OCI-LY7 (cell line): ENCODE measurements around the gene ZBTB21. TPM values are rescaled to one million over a fixed set of nuclear protein-coding genes. Genes with fewer than 3 reads are reported as not detected.

Experiments used
- BruUV-seq: library from RNA; stranded (reverse); fragments of 400-500 nt; replicated peaks from 2 replicates; lab custom pipeline; 2021; lab: Mats Ljungman, UMichigan
- CTCF ChIA-PET: fragments of 300-600 bp; sonication (Branson Sonifier 250); formaldehyde crosslinking; loops from one replicate; lab custom pipeline; 2022; ENCODE audit warnings: antibody characterized with exemption; ENCODE audit not compliant: unreplicated experiment; lab: Charles Lee
- POLR2A ChIA-PET: fragments of 300-600 bp; sonication (Branson Sonifier 250); formaldehyde crosslinking; loops from one replicate; lab custom pipeline; 2022; ENCODE audit warnings: antibody characterized with exemption; lab: Charles Lee
- DNase-seq: peaks from one replicate; pipeline ENCODE4 v3.0.0-alpha.2; 2015; ENCODE audit warnings: low spot score
- H2AFZ ChIP-seq: fragments of 200-600 bp; sonication (generic), shearing (Covaris generic); 2 replicates; pipeline ENCODE4 v1.6.1; 2014; ENCODE audit warnings: mild to moderate bottlenecking, antibody characterized with exemption, low read length, moderate library complexity
- H3K27ac ChIP-seq: fragments of 200-600 bp; sonication (generic); 2 replicates; pipeline ENCODE4 v1.5.1; 2014; ENCODE audit warnings: mixed run types, low read depth, mild to moderate bottlenecking, moderate library complexity, low read length, inconsistent platforms; ENCODE audit not compliant: poor library complexity, severe bottlenecking
- H3K36me3 ChIP-seq: fragments of 200-600 bp; sonication (generic); 2 replicates; pipeline ENCODE4 v1.6.1; 2014; ENCODE audit warnings: mild to moderate bottlenecking, antibody characterized with exemption, low read length, moderate library complexity, mixed read lengths; ENCODE audit not compliant: insufficient read depth
- H3K4me1 ChIP-seq: fragments of 200-600 bp; sonication (generic); 2 replicates; pipeline ENCODE4 v1.5.1; 2014; ENCODE audit warnings: mild to moderate bottlenecking, low read length; ENCODE audit not compliant: insufficient read depth, poor library complexity, severe bottlenecking
- H3K4me2 ChIP-seq: fragments of 200-600 bp; sonication (generic); 2 replicates; pipeline ENCODE4 v1.6.1; 2014; ENCODE audit warnings: mild to moderate bottlenecking, low read length
- H3K4me3 ChIP-seq: fragments of 200-600 bp; sonication (generic); 2 replicates; pipeline ENCODE4 v1.5.1; 2014; ENCODE audit warnings: mild to moderate bottlenecking, low read depth, low read length; ENCODE audit not compliant: poor library complexity, severe bottlenecking
- H3K79me2 ChIP-seq: fragments of 200-600 bp; sonication (generic); 2 replicates; pipeline ENCODE4 v1.6.1; 2016; ENCODE audit warnings: low read depth, mild to moderate bottlenecking, low read length, moderate library complexity, mixed read lengths; ENCODE audit not compliant: insufficient read depth
- H3K9me2 ChIP-seq: fragments of 200-600 bp; sonication (generic); 2 replicates; pipeline ENCODE4 v1.6.1; 2016; ENCODE audit warnings: mild to moderate bottlenecking, low read length, mixed read lengths; ENCODE audit not compliant: insufficient read depth
- H3K9me3 ChIP-seq: fragments of 200-600 bp; sonication (generic); 2 replicates; pipeline ENCODE4 v1.6.1; 2014; ENCODE audit warnings: mild to moderate bottlenecking, mixed run types, low read length, mixed read lengths
- H4K20me1 ChIP-seq: fragments of 200-600 bp; sonication (generic); 2 replicates; pipeline ENCODE4 v1.6.1; 2014; ENCODE audit warnings: mild to moderate bottlenecking, antibody characterized with exemption, low read length, moderate library complexity, mixed read lengths; ENCODE audit not compliant: insufficient read depth
- CTCF ChIP-seq: fragments of 200-600 bp; sonication (generic); conservative IDR thresholded peaks from 2 replicates; pipeline ENCODE4 v1.5.1; 2014; ENCODE audit warnings: mild to moderate bottlenecking, antibody characterized with exemption, low read length, moderate library complexity, mixed read lengths
- EZH2phosphoT487 ChIP-seq: fragments of 200-600 bp; sonication (generic); IDR thresholded peaks from 2 replicates; pipeline ENCODE4 v1.6.1; 2018; ENCODE audit warnings: low read depth, borderline replicate concordance, mild to moderate bottlenecking, mixed run types, antibody characterized with exemption, low read length, moderate library complexity, mixed read lengths
- intact Hi-C: fragments of 100-400 bp; cut with micrococcal nuclease; formaldehyde crosslinking; loops from one replicate; pipeline ENCODE4 v1.10.0; 2022; ENCODE audit not compliant: unreplicated experiment
- total RNA-seq, 2 experiments: library from RNA; depleted of rRNA in 1 of 2; stranded (reverse); fragments of >200 nt in 1 of 2; shearing (Covaris generic) in 1 of 2; gene quantifications; 2 replicates each; pipeline ENCODE4 v1.2.3, GENCODE V29; 2014 to 2022

ZBTB21 gene
- total RNA-seq, 2 experiments from 2014 or later: 10.0 to 19.6 TPM

GRCh38 chr21:42004406-42005199, 5.6 kb downstream of the ZBTB21 start:
- H3K9me2 ChIP-seq: no peaks in the 10 kb centered on the region
- H3K79me2 ChIP-seq: peaks cover 7% of the 10 kb centered on the region; the same call in 1 of the 2 replicates
- no peak for TF ChIP-seq EZH2phosphoT487
- no peak for TF ChIP-seq CTCF
- POLR2A ChIA-PET: interaction anchor here (0.7 to 1.1 kb wide), 2 partner anchors 116 to 978 kb away, joined by 4 read pairs; no protein-coding TSS in a partner anchor
- no peak overlapping the region for H3K27ac ChIP-seq
- no peak overlapping the region for H2AFZ ChIP-seq
- CTCF ChIA-PET: no interaction called here
- no peaks in the 10 kb centered on the region for H3K9me3 ChIP-seq
- H3K36me3 ChIP-seq: peaks cover 47% of the 10 kb centered on the region
- peaks cover 25% of the 10 kb centered on the region for H3K4me1 ChIP-seq
- H4K20me1 ChIP-seq: no peaks in the 10 kb centered on the region
- DNase-seq: no peak
- BruUV-seq: no TSS peak
- intact Hi-C loops: loop anchor here (5.0 kb wide), 1 partner anchor 77 kb away; no protein-coding TSS in a partner anchor
- no peak overlapping the region for H3K4me3 ChIP-seq
- H3K4me2 ChIP-seq: no peak overlapping the region

- BruUV-seq: no TSS peak
- POLR2A ChIA-PET: interaction anchor here (1.3 kb wide), 1 partner anchor 31 kb away, joined by 3 read pairs; no protein-coding TSS in a partner anchor
- Histone ChIP-seq H4K20me1 (no peaks in the 10 kb centered on the region), H3K4me2 (no peak overlapping the region), H3K9me3 (no peaks in the 10 kb centered on the region), H3K4me3 (no peak overlapping the region), H3K79me2 (no peaks in the 10 kb centered on the region; the same call in 1 of the 2 replicates), H3K9me2 (no peaks in the 10 kb centered on the region), H3K4me1 (peaks cover 15% of the 10 kb centered on the region), H2AFZ (no peak overlapping the region), H3K27ac (no peak overlapping the region), H3K36me3 (peaks cover 60% of the 10 kb centered on the region)
- no peak for DNase-seq
- intact Hi-C loops: no loop called here
- CTCF ChIA-PET: no interaction called here
- TF ChIP-seq EZH2phosphoT487: no peak
- no peak for TF ChIP-seq CTCF
These were observed 7.1 kb downstream of the ZBTB21 start for GRCh38 chr21:42003051-42003461.
